ENCODE results near the gene TLCD4.

TLCD4 gene

GRCh38 chr1:95094923-95095322 lies 22.2 kb upstream of the TLCD4 start:
- no peak for DNase-seq (ENCODE audit: low read depth in 2 of 2)

GRCh38 chr1:95095833-95096217 lies 21.3 kb upstream of the TLCD4 start:
- no peak for DNase-seq (ENCODE audit: low read depth in 2 of 2)

GRCh38 chr1:95096218-95096841 lies 20.8 kb upstream of the TLCD4 start:
- DNase-seq (ENCODE audit: low read depth in 2 of 2) = no peak

GRCh38 chr1:95097426-95097825 lies 19.7 kb upstream of the TLCD4 start:
- no peak for DNase-seq (ENCODE audit: low read depth in 2 of 2)

GRCh38 chr1:95098196-95098595 lies 19.0 kb upstream of the TLCD4 start:
- no peak for DNase-seq (ENCODE audit: low read depth in 2 of 2)

- DNase-seq (ENCODE audit: low read depth in 2 of 2) = no peak
These were observed 8.4 kb upstream of the TLCD4 start for GRCh38 chr1:95108792-95109191.

GRCh38 chr1:95111014-95111413 lies 6.1 kb upstream of the TLCD4 start:
- no peak for DNase-seq (ENCODE audit: low read depth in 2 of 2)

- no peak for DNase-seq (ENCODE audit: low read depth in 2 of 2)
These were observed 3.5 kb upstream of the TLCD4 start for GRCh38 chr1:95113684-95114083.

- no peak for DNase-seq (ENCODE audit: low read depth in 2 of 2)
These were observed 1.4 kb upstream of the TLCD4 start for GRCh38 chr1:95115708-95116137.

GRCh38 chr1:95116580-95117206 lies 462 bp upstream of the TLCD4 start:
- peak in 1 of 2 donors; percentile 17 for DNase-seq (ENCODE audit: low read depth in 2 of 2)

GRCh38 chr1:95118067-95118499 lies 928 bp downstream of the TLCD4 start:
- no peak for DNase-seq (ENCODE audit: low read depth in 2 of 2)

GRCh38 chr1:95118710-95119109 lies 1.6 kb downstream of the TLCD4 start:
- DNase-seq (ENCODE audit: low read depth in 2 of 2) = no peak

- DNase-seq (ENCODE audit: low read depth in 2 of 2) = no peak
These were observed 2.1 kb downstream of the TLCD4 start for GRCh38 chr1:95119273-95119672.

- DNase-seq (ENCODE audit: low read depth in 2 of 2) = no peak
These were observed 5.1 kb downstream of the TLCD4 start for GRCh38 chr1:95122151-95122697.

- no peak for DNase-seq (ENCODE audit: low read depth in 2 of 2)
These were observed 7.2 kb downstream of the TLCD4 start for GRCh38 chr1:95124342-95124741.

- no peak for DNase-seq (ENCODE audit: low read depth in 2 of 2)
These were observed 9.2 kb downstream of the TLCD4 start for GRCh38 chr1:95126366-95126765.

GRCh38 chr1:95126846-95127245 lies 9.7 kb downstream of the TLCD4 start:
- DNase-seq (ENCODE audit: low read depth in 2 of 2) = no peak

GRCh38 chr1:95127380-95127779 lies 10.2 kb downstream of the TLCD4 start:
- DNase-seq (ENCODE audit: low read depth in 2 of 2) = no peak

- no peak for DNase-seq (ENCODE audit: low read depth in 2 of 2)
These were observed 15.6 kb downstream of the TLCD4 start for GRCh38 chr1:95132762-95133161.

GRCh38 chr1:95133687-95134086 lies 16.5 kb downstream of the TLCD4 start:
- no peak for DNase-seq (ENCODE audit: low read depth in 2 of 2)

- DNase-seq (ENCODE audit: low read depth in 2 of 2) = no peak
These were observed 21.1 kb downstream of the TLCD4 start for GRCh38 chr1:95138223-95138622.

GRCh38 chr1:95139039-95139438 lies 21.9 kb downstream of the TLCD4 start:
- DNase-seq (ENCODE audit: low read depth in 2 of 2) = no peak

- no peak for DNase-seq (ENCODE audit: low read depth in 2 of 2)
These were observed 23.6 kb downstream of the TLCD4 start for GRCh38 chr1:95140791-95141190.
